H9 (cell line): ENCODE results near the gene PAX3. TPM values are rescaled to one million over a fixed set of nuclear protein-coding genes. Genes with fewer than 3 reads are reported as not detected.

Experiments
- DNase-seq: peaks from one replicate; pipeline ENCODE4 v3.0.0-alpha.2; 2017
- H2AFZ ChIP-seq: one replicate; pipeline ENCODE4 v1.6.1; 2013; ENCODE audit warnings: mild to moderate bottlenecking, low read length, control low read depth, moderate library complexity
- H2AK5ac ChIP-seq: 2 replicates; pipeline ENCODE4 v1.6.1; 2013; ENCODE audit warnings: low read length, control low read depth, mixed read lengths; ENCODE audit not compliant: insufficient read length
- H2BK120ac ChIP-seq: one replicate; pipeline ENCODE4 v1.6.1; 2013; ENCODE audit warnings: low read depth, mild to moderate bottlenecking, low read length, control low read depth, inconsistent platforms; ENCODE audit not compliant: poor library complexity, severe bottlenecking
- H2BK12ac ChIP-seq: 2 replicates; pipeline ENCODE4 v1.6.1; 2013; ENCODE audit warnings: low read length, control low read depth, mixed read lengths, low read depth; ENCODE audit not compliant: insufficient read length
- H2BK15ac ChIP-seq: 2 replicates; pipeline ENCODE4 v1.6.1; 2013; ENCODE audit warnings: low read depth, low read length, control low read depth
- H2BK20ac ChIP-seq: one replicate; pipeline ENCODE4 v1.6.1; 2013; ENCODE audit warnings: low read depth, mild to moderate bottlenecking, low read length, control low read depth, inconsistent platforms; ENCODE audit not compliant: poor library complexity, severe bottlenecking
- H2BK5ac ChIP-seq: 2 replicates; pipeline ENCODE4 v1.6.1; 2013; ENCODE audit warnings: low read length, control low read depth, mixed read lengths; ENCODE audit not compliant: insufficient read length
- H3K14ac ChIP-seq: 2 replicates; pipeline ENCODE4 v1.6.1; 2013; ENCODE audit warnings: low read length, control low read depth; ENCODE audit not compliant: insufficient read depth
- H3K18ac ChIP-seq: 2 replicates; pipeline ENCODE4 v1.6.1; 2013; ENCODE audit warnings: low read depth, mild to moderate bottlenecking, mixed read lengths, low read length, control low read depth; ENCODE audit not compliant: insufficient read length
- H3K23ac ChIP-seq: 2 replicates; pipeline ENCODE4 v1.6.1; 2013; ENCODE audit warnings: low read length, control low read depth, mixed read lengths, low read depth; ENCODE audit not compliant: insufficient read length
- H3K23me2 ChIP-seq: 2 replicates; pipeline ENCODE4 v1.6.1; 2013; ENCODE audit warnings: low read depth, mild to moderate bottlenecking, mixed read lengths, low read length, control low read depth; ENCODE audit not compliant: insufficient read length, poor library complexity, severe bottlenecking
- H3K27ac ChIP-seq: 2 replicates; pipeline ENCODE4 v1.5.1; 2013; ENCODE audit warnings: low read length, control low read depth, mixed read lengths, low read depth; ENCODE audit not compliant: insufficient read length
- H3K27me3 ChIP-seq: 2 replicates; pipeline ENCODE4 v1.6.1; 2013; ENCODE audit warnings: low read length, control low read depth, inconsistent platforms; ENCODE audit not compliant: insufficient read depth
- H3K4ac ChIP-seq: 2 replicates; pipeline ENCODE4 v1.6.1; 2013; ENCODE audit warnings: low read depth, mild to moderate bottlenecking, control low read depth, inconsistent platforms, low read length, moderate library complexity
- H3K4me1 ChIP-seq: 2 replicates; pipeline ENCODE4 v1.6.1; 2013; ENCODE audit warnings: low read length, control low read depth, inconsistent platforms; ENCODE audit not compliant: insufficient read depth
- H3K4me2 ChIP-seq: 2 replicates; pipeline ENCODE4 v1.6.1; 2013; ENCODE audit warnings: low read length, control low read depth, mixed read lengths; ENCODE audit not compliant: insufficient read length, insufficient read depth
- H3K56ac ChIP-seq: 2 replicates; pipeline ENCODE4 v1.6.1; 2013; ENCODE audit warnings: low read depth, mild to moderate bottlenecking, mixed read lengths, low read length, control low read depth; ENCODE audit not compliant: insufficient read length
- H3K79me1 ChIP-seq: 2 replicates; pipeline ENCODE4 v1.6.1; 2013; ENCODE audit warnings: low read depth, mild to moderate bottlenecking, moderate library complexity, low read length, control low read depth, inconsistent platforms; ENCODE audit not compliant: insufficient read depth, poor library complexity, severe bottlenecking
- H3K79me2 ChIP-seq: 2 replicates; pipeline ENCODE4 v1.6.1; 2013; ENCODE audit warnings: low read length, control low read depth, inconsistent platforms; ENCODE audit not compliant: insufficient read depth
- H3K9ac ChIP-seq: 2 replicates; pipeline ENCODE4 v1.6.1; 2013; ENCODE audit warnings: low read length, control low read depth, mixed read lengths; ENCODE audit not compliant: insufficient read length; ENCODE audit errors: extremely low read depth
- H3K9me3 ChIP-seq: one replicate; pipeline ENCODE4 v1.6.1; 2013; ENCODE audit warnings: low read depth, low read length, inconsistent platforms; ENCODE audit not compliant: control insufficient read depth
- H3T11ph ChIP-seq: one replicate; pipeline ENCODE4 v1.6.1; 2013; ENCODE audit warnings: mild to moderate bottlenecking, low read length, control low read depth, inconsistent platforms
- H4K20me1 ChIP-seq: one replicate; pipeline ENCODE4 v1.6.1; 2013; ENCODE audit not compliant: control insufficient read depth, insufficient read length, insufficient read depth
- H4K5ac ChIP-seq: 2 replicates; pipeline ENCODE4 v1.6.1; 2013; ENCODE audit warnings: low read depth, mild to moderate bottlenecking, mixed read lengths, low read length, control low read depth; ENCODE audit not compliant: insufficient read length
- H4K8ac ChIP-seq: replicated peaks from 2 replicates; pipeline ENCODE4 v1.6.1; 2013; ENCODE audit warnings: low read length, control low read depth, mixed read lengths, low read depth; ENCODE audit not compliant: insufficient read length
- H4K91ac ChIP-seq: 2 replicates; pipeline ENCODE4 v1.6.1; 2013; ENCODE audit warnings: low read depth, mild to moderate bottlenecking, moderate library complexity, mixed read lengths, low read length, control low read depth; ENCODE audit not compliant: insufficient read length
- H3K27ac Mint-ChIP-seq, 3 experiments: 2 replicates in 2 of 3; 3 replicates in 1 of 3; pipeline ENCODE4 v1.8.0; 2020 to 2021; ENCODE audit warnings: mixed read lengths in 3 of 3, mild to moderate bottlenecking in 1 of 3, moderate library complexity in 1 of 3
- H3K27me3 Mint-ChIP-seq: 2 replicates; pipeline ENCODE4 v1.8.0; 2021; ENCODE audit warnings: low read depth, mild to moderate bottlenecking, moderate library complexity, mixed read lengths
- H3K36me3 Mint-ChIP-seq, 3 experiments: 2 replicates in 2 of 3; 3 replicates in 1 of 3; pipeline ENCODE4 v1.8.0; 2020 to 2021; ENCODE audit warnings: low read depth in 3 of 3, mixed read lengths in 3 of 3; ENCODE audit not compliant: insufficient read depth in 1 of 3
- H3K4me1 Mint-ChIP-seq, 2 experiments: 2 replicates each; pipeline ENCODE4 v1.8.0; 2020; ENCODE audit warnings: mixed read lengths in 2 of 2
- H3K4me3 Mint-ChIP-seq, 2 experiments: 2 replicates in 1 of 2; 3 replicates in 1 of 2; pipeline ENCODE4 v1.8.0; 2020 to 2021; ENCODE audit warnings: mild to moderate bottlenecking in 2 of 2, mixed read lengths in 2 of 2, moderate library complexity in 1 of 2
- H3K9me3 Mint-ChIP-seq, 2 experiments: 2 replicates in 1 of 2; 3 replicates in 1 of 2; pipeline ENCODE4 v1.8.0; 2020; ENCODE audit warnings: mild to moderate bottlenecking in 2 of 2, mixed read lengths in 2 of 2, moderate library complexity in 1 of 2
- WGBS: extraction: QIAGEN DNeasy Blood & Tissue Kit; methylation state at CpG from one replicate; pipeline ENCODE4 v1.1.7; 2013; ENCODE audit warnings: missing lambda C conversion rate, low lambda C conversion rate, mixed read lengths; ENCODE audit not compliant: insufficient read length; ENCODE audit errors: extremely low coverage; 5-methylcytosine and 5-hydroxymethylcytosine counted together
- total RNA-seq: library from RNA; stranded (reverse); gene quantifications from 2 replicates; pipeline ENCODE4 v1.2.1, GENCODE V29; 2021
- TF ChIP-seq, protein P1 (sequence below): fragments of 200-600 bp; sonication (generic); conservative IDR thresholded peaks from 3 replicates; pipeline ENCODE4 v1.8.0; 2021; ENCODE audit warnings: antibody characterized with exemption, mild to moderate bottlenecking

The PAX3 gene
- total RNA-seq, 1 experiment from 2014 or later = not detected

DNA sequence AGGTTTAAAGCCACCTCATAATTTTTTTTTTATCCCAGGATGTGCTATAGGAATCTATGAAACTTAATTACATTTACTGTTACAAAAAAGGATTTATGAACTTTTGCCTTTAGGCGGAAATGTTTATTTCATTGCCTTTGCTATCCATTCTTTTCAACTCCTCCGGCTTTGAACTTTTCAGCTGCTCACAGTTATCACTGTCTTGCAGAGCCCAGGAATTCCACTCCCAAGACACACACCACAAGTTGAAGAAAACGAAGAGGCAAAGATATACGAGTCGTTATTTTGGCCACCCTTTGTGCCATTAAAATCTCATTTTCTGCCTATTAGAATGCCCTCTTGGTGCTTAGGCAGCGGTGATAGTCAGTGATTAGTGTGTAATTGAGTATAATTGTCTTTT lies 80.0 kb downstream of the PAX3 start:
- Histone ChIP-seq H4K91ac (no peak overlapping the region), H2BK5ac (no peak overlapping the region), H3K9me3 (no peaks in the 10 kb centered on the region), H3K23ac (no peak overlapping the region), H3K79me2 (no peaks in the 10 kb centered on the region), H4K20me1 (no peaks in the 10 kb centered on the region), H2AK5ac (no peak overlapping the region), H3K27ac (no peak overlapping the region), H4K5ac (no peak overlapping the region), H3K79me1 (no peaks in the 10 kb centered on the region), H3K23me2 (no peaks in the 10 kb centered on the region), H3K4me2 (no peak overlapping the region), H3K4ac (no peak overlapping the region), H3K14ac (no peak overlapping the region), H3K56ac (no peak overlapping the region), H3K4me1 (no peaks in the 10 kb centered on the region), H2BK20ac (no peak overlapping the region), H2AFZ (no peak overlapping the region), H3K9ac (no peak overlapping the region), H2BK120ac (no peak overlapping the region), H2BK12ac (no peak overlapping the region), H3K27me3 (no peaks in the 10 kb centered on the region), H3T11ph (no peak overlapping the region), H3K18ac (no peak overlapping the region), H2BK15ac (no peak overlapping the region), H4K8ac (no peak overlapping the region)
- DNase-seq = no peak
- Mint-ChIP-seq H3K4me1 (no peaks in the 10 kb centered on the region), H3K27ac (no peak overlapping the region), H3K36me3 (no peaks in the 10 kb centered on the region), H3K27me3 (peaks cover 13% of the 10 kb centered on the region), H3K4me3 (no peak overlapping the region), H3K9me3 (no peaks in the 10 kb centered on the region)
- no CpG with 5 or more reads among the region's 6 CpGs for WGBS
- TF ChIP-seq, protein P1, sequence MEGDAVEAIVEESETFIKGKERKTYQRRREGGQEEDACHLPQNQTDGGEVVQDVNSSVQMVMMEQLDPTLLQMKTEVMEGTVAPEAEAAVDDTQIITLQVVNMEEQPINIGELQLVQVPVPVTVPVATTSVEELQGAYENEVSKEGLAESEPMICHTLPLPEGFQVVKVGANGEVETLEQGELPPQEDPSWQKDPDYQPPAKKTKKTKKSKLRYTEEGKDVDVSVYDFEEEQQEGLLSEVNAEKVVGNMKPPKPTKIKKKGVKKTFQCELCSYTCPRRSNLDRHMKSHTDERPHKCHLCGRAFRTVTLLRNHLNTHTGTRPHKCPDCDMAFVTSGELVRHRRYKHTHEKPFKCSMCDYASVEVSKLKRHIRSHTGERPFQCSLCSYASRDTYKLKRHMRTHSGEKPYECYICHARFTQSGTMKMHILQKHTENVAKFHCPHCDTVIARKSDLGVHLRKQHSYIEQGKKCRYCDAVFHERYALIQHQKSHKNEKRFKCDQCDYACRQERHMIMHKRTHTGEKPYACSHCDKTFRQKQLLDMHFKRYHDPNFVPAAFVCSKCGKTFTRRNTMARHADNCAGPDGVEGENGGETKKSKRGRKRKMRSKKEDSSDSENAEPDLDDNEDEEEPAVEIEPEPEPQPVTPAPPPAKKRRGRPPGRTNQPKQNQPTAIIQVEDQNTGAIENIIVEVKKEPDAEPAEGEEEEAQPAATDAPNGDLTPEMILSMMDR = no peak
